Measurements from ENCODE around the gene RASGRP4.

DNA sequence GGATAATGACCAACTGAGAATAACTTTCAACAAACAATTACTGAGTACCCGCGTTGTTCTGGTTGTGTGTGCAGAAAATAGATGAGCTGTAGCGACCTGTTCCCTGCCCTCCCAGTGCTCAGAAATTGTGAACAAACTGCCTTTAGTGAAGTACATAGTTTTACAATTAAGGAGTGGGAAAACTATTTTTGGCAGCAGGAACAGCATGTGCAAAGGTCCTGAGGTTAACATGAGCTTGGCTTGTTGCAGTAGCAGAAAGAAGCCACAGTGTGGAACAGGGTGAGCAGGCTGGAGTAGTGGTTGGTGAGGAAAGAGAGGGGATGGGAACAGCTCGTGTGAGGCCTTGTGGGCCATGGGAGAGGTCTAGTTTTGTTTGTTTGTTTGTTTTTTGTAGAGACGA is 23.5 kb upstream of the RASGRP4 start:
- TF ChIP-seq, protein P1, sequence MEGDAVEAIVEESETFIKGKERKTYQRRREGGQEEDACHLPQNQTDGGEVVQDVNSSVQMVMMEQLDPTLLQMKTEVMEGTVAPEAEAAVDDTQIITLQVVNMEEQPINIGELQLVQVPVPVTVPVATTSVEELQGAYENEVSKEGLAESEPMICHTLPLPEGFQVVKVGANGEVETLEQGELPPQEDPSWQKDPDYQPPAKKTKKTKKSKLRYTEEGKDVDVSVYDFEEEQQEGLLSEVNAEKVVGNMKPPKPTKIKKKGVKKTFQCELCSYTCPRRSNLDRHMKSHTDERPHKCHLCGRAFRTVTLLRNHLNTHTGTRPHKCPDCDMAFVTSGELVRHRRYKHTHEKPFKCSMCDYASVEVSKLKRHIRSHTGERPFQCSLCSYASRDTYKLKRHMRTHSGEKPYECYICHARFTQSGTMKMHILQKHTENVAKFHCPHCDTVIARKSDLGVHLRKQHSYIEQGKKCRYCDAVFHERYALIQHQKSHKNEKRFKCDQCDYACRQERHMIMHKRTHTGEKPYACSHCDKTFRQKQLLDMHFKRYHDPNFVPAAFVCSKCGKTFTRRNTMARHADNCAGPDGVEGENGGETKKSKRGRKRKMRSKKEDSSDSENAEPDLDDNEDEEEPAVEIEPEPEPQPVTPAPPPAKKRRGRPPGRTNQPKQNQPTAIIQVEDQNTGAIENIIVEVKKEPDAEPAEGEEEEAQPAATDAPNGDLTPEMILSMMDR (optimal IDR thresholded peaks at IDR 0.05 in 1 of 3, IDR thresholded peaks at IDR 0.05 in 1 of 3, conservative IDR thresholded peaks at IDR 0.05 in 1 of 3; ENCODE audit: extremely low read depth in 1 of 3, insufficient read depth in 2 of 3, low read length in 3 of 3) = no peak
- TF ChIP-seq EZH2 (IDR thresholded peaks at IDR 0.05; ENCODE audit: low read length) = no peak

All from keratinocyte (primary cell).